Measurements from ENCODE around the gene MSI2.

GRCh38 chr17:57262557-57262956, 6.2 kb downstream of the MSI2 start:
- TF ChIP-seq YY1 (IDR thresholded peaks at IDR 0.05; ENCODE audit: low read depth) (no peak), TAF1 (IDR thresholded peaks at IDR 0.05; ENCODE audit: low read depth) (no peak), REST (IDR thresholded peaks at IDR 0.05; ENCODE audit: low read depth) (no peak), TEAD4 (IDR thresholded peaks at IDR 0.05) (no peak), CEBPB (IDR thresholded peaks at IDR 0.05) (no peak), EP300 (IDR thresholded peaks at IDR 0.05; ENCODE audit: borderline replicate concordance) (no peak)

Data from Ishikawa (cell line).